Activated CD4-positive, alpha-beta T cell treated with anti-CD3 and anti-CD28 coated beads, Interleukin-2, amount 50 U/mL, for 4 hours (primary cell): ENCODE results near the gene KPNA3.
"Not testable (repeated sequence)": the region's sequence is repeated elsewhere in the genome, so short reads cannot be mapped to it uniquely, and the experiment has no call there.

Experiments
- DNase-seq, 2 experiments: peaks; one replicate each; pipeline ENCODE4 v3.0.0-alpha.2; 2020

Gene KPNA3

DNA sequence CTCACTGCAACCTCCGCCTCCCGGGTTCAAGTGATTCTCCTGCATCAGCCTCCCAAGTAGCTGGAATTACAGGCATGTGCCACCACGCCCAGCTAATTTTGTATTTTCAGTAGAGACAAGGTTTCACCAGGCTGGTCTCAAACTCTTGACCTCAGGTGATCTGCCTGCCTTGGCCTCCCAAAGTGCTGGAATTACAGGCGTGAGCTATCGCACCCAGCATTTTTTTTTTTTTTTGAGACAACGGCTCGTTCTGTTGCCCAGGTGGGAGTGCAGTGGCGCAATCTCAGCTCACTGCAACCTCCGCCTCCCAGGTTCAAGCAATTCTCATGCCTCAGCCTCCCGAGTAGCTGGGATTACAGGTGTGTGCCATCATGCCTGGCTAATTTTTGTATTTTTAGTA is 10.6 kb upstream of the KPNA3 start:
- not testable (repeated sequence) for DNase-seq

DNA sequence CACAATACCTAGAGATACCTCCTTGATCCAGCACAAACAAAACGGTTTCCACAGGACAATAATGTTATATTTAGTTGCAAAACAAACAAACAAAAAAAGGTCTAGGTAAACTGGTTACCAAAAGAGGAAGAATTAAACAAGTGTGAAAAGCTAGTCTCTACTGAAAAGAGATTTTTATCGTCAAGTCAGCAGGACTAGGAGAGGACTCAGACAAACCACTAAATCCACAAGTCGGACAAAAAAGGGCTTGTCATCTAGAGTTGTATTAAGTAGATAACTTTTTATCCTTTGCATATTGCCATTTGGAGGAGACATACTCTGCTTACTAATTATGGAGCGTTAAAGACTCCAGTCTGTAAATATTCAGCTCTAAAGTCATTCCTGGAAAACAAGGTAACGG is 9.9 kb upstream of the KPNA3 start:
- no peak for DNase-seq

DNA sequence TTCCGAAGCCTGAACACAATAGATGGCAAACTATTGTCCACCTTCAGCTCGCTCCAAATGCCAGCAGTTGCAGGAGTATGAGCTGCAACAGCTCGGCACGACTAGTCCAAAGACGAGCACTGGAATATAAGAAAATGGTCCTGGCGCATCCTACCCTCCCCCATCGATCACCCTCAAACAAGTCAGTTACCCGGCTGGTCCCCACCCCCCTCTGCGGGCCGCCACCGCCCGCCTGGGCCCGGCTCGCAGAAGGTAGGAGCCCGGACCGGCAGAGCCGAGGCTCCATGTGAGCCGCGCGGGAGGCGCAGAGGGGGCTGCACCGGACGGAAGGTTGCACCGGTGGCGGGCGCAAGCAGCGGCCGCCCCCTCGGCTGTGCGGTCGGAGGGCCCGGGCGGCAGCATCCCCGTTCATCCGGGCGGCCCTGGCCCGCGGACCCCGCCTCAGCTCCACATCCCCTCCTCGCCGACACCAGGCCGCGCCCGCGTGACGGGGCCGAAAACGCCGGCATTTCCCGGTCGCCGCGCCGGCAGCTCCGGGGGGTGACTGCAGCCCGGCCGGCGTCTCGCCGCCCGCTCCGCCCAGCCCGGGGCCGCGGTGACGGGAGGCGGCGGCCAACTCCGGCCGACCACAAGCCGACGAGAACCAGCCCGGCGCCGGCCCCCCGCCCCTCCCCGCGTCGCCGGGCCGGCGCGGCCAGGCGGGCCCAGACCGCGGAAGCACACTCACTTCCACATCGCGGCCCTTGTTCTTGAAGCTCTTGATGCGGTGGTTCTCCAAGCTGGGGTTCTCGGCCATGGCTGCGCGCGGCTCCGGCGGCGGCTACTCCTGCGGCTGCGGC is 552 bp downstream of the KPNA3 start:
- peak; percentile 24 to 26 for DNase-seq

DNA sequence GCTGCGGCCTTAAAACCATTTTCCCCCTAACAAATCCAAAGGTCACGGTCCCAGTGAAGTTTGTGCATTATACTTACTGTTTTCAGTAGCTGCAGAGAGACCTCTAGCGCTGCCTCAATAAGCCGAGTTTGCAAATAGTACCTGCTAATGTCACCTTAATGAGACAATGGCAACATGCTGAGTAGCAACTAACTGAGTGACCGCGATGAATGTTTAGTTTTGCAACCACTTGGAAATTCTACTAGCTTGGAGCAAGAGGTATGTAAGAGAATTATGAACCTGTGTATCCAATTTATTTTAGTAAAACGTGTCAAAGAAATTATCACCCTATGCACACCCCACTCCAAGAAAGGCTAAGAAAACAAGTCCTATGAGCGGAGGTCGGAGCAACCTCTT is 1.2 kb downstream of the KPNA3 start:
- peak in 1 of 2 experiments; percentile 5 for DNase-seq

DNA sequence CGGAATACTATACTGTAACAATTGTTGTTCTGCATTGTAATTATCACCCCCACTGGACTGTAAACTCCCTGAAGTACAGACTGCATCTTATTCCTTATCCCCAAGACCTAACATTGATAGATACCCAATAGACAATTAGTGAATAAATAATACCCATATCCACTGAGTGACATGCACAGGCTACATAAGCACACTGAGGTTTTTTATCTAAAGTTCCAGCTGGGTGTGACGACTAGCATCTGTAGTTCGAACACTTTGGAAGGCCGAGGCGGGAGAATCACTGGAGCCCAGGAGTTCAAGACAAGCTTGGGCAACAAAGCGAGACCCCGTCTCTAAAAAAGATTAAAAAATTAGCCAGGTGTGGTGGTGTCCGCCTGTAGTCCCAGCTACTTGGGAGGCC is 2.5 kb downstream of the KPNA3 start:
- no peak for DNase-seq

DNA sequence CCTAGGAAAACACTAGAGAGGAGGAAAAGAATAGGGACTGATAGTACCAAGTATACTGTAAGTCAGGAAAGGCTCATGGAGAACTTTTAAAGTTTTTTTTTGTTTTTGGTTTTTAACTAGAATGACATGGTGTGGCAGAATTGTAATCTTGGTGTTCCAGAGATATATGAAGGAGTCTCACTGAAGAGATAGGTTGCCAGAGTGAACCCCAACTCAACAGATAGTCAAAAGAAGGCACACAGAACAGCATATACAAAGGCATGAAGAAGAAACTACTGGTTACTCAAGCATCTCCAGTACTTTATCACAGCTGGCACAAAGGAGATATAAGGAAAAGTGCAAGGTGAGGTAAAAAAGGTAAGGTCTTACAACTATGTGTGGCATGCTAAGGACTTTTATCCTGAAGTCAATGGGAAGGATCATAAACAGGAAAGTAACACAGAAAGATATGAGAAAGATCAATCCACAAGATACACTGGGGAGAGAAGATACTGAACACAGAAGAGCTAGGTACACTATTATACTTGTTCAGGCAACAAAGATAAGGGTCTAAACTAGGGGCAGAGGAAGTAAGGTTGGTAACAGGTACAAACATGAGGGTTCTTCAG is 6.0 kb downstream of the KPNA3 start:
- DNase-seq, result no peak

DNA sequence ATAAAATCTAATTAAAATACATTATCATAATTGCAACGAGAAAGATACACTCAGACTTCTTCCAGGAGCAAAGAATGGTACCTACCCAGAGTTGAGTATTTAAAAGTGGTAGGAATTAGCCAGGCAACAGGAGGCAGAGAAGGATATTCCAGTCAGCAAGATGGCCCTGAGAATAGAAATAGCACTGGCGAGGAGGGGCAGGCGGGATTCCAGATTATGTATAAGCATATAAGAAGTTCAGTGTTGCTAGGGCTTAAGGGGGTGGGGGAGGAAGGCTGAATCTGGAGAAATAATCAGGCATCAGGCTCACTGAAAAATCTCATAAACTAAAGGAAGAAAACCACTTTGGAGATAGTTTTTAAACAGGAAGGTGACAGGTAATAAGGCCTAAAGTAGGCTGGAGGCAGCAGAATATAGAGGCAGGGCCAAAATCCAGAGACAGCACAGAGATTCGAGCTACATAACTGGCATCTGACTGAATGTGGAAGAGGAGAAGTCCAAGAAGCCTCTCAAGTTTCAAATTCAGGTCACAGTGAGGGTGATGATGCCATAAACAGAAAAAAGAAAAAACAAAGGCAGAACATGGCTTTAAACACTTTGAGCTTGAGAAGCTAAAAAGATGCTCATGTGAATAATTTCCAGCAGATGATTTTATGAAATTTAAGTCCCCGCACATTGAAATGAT is 7.5 kb downstream of the KPNA3 start:
- DNase-seq, result no peak

DNA sequence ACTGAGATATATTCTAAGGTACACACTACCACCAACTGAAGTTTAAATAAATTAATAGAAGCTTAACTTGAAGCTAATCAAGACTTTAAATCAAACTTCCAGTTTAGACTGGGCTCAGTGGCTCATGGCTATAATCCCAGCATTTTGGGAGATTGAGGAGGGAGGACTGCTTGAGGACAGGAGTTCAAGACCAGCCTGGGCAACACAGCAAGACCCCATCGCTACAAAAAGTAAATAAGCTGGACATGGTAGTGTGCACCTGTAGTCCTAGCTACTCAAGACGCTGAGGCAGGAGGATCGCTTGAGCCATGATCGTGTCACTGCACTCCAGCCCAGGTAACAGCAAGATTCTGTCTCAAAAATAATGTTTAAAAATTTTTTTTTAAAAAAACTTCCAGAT is 8.6 kb downstream of the KPNA3 start:
- DNase-seq, result no peak

DNA sequence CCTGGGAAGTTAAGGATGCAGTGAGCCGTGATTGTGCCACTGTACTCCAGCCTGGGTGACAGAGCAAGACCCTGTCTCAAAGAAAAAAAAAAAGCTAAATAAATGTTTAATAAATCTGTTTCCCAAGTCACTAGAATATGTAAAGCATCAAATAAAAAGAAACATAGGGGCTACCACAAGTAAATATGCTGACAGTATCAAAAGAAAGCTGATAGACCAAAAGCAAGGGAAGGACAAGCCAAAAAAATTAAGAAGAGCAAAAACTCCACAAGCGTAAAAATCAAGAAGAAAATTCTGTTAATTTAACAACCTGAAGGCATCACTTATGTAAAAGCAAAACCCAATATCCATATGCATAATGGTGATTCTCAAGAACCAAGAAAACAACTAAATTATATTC is 9.7 kb downstream of the KPNA3 start:
- no peak for DNase-seq

DNA sequence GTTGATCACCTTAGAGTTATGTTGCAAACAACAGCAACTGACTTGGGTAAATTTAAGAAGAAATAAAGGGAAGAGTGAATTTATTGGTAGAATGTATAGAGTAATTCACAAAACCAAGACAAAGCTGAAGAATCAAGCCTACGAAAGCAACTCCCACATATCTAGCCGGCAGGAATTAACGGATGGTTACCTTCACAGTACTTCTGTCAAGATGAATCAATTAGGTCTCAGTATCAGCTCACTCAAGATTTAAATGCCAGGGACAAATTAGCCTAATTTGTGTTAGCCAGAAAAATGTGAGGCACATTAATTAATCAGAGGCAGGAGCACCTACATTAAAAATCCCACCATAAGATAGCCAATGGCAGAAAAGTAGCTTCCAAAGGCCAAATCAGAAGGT is 10.7 kb downstream of the KPNA3 start:
- no peak for DNase-seq

DNA sequence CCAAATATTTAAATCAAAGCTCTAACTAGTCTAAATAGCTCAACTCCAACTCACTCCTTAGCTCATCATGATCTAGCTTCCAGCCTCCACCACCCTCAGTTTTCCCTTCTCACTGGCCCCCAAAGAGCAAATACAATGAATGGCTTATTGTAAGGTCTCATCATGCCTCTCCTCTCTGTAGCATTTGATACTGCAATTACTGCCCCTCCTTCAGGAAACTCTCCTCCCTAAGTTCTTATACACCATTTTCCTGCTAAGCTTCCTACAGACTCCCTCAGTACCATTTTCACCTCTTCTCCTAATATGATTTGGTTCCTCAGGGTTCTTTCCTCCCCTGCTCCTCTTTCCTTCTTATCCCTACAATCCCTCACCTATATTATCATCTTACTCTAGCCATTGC is 12.8 kb downstream of the KPNA3 start:
- DNase-seq, result no peak

DNA sequence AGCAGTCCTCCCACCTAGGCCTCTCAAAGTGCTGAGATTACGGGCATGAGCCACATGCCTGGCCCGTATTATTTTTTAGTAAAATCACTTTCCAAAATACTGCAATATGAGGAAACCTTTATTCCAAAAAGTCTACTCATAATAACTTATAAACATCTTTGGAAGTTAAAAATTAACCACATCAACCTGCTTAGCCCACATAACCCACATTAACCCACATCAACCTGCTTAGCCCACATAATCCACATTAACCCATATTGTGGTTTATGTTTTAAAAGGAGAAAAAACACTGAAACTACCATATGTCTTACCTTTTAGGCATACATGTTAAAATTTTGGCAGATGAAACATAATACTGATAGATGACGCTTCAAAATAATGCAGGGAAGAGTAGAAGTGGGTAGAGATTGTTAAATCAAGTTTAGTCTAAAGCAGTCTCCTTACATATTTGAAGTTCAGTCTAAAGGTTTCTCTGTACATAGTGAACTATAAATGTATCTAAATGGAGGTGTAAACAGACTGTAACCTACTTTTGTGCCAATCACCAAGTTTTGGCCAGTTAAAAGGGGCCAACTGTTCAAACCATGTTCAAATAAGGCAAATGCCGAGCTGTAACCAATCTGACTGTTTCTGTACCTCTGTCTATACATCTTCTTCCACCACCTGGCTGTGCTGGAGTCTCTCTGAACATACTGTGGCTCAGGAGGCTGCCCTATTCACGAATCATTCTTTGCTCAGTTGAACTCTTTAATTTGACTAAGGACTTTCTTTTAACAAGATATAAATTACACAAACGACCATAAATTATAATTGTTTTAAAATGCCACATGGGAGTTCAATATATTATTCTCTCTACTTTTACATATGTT is 14.5 kb downstream of the KPNA3 start:
- DNase-seq, result no peak

DNA sequence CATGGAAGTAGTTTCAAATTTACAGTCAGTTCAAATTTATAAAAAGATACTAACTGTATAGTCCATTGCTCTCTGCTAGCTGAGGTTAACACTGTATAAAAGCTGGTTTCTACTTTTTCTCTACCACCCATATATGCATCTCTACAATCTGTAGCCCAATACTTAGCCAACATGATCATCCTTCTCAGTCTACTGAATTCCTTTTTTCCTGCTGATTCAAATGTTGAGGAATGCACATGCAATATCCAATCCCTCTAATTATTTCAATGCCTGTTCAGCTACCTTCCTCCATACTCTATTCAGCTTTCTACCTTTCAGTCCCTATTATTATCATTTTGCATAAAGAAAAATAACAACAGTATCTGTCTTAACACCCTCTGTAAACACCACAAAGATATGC is 15.6 kb downstream of the KPNA3 start:
- DNase-seq, result no peak

DNA sequence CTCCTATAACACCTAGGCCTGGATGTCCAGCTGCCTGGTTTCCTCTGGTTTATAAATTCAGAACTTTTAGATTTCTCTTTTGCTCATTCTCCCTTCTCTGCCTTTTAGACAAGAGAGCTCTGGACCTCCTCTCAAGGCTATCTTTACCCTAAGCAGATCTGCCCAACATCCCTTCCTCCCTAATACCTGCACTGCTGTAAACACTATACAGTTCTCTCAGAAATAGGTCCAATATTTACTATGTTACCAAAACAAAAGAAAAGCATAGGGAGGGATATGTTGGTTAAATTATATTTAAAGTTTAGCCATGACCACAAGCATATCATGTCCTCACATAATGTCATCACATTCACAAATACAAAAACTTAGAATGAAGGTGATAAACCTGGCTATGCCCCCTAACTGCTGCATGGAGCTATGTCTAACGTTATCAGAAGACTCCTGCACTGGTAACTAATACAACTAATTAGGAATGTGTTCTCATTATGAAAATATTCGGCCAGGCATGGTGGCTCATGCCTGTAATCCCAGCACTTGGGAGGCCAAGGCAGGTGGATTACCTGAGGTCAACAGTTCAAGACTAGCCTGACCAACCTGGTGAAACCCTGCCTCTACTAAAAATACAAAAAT is 18.0 kb downstream of the KPNA3 start:
- no peak for DNase-seq

DNA sequence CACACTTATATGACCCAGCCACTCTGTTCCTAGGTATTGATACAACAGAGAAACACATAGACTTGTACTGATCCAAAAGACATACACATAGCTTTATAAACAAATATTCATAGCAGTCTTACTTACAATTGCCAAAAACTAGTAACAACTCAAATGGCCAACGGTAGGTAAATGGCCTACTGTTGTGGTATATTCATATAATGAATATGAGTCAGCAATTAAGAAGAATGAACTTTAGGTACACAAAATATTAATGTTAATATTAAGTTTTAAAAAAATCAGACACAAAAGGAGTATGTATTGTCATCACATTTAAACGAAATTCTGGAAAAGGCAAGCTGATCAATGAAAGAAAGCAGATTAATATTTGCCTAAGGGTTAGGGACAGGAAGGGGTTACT is 19.7 kb downstream of the KPNA3 start:
- no peak for DNase-seq

DNA sequence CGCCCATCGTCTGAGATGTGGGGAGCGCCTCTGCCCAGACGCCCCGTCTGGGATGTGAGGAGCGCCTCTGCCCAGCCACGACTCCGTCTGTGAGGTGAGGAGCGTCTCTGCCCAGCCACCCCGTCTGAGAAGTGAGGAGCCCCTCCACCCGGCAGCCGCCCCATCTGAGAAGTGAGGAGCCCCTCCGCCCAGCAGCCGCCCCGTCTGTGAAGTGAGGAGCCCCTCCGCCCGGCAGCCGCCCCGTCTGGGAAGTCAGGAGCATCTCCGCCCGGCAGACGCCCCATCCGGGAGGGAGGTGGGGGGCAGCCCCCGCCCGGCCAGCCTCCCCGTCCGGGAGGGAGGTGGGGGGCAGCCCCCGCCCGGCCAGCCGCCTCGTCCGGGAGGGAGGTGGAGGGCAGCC is 30.7 kb downstream of the KPNA3 start:
- not testable (repeated sequence) for DNase-seq

DNA sequence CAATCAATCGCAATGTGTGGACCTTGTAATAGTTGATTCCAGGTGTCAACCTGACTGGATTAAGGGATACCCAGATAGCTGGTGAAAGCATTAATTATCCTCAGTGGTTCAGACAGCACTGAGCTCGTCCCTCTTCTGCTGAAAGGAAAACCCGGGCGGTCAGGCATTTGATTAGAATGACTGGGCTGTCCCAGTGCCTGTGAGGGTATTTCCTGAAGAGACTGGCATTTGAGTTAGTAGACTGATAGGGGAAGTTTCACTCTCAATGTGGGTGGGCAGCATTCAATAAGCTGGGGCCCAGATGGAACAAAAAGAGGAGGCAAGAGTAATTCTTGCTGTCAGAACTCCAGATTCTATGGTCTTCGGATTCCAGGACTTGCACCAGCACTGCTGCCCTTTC is 31.9 kb downstream of the KPNA3 start:
- DNase-seq, result no peak

DNA sequence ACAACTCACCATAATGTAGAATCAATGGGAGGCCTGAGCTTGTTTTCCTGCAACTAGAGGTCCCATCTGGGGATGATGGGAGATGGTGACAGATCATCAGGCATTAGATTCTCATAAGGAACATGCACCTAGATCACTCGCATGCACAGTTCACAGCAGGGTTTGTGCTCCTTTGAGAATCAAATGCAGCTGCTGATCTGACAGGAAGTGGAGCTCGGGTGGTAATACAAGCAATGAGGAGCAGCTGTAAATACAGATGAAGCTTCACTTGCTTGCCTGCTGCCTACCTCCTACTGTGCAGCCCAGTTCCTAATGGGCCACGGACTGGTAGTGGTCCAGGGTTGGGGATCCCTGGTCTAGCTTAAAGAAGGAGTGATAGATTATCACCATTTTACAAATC is 33.0 kb downstream of the KPNA3 start:
- DNase-seq, result no peak

DNA sequence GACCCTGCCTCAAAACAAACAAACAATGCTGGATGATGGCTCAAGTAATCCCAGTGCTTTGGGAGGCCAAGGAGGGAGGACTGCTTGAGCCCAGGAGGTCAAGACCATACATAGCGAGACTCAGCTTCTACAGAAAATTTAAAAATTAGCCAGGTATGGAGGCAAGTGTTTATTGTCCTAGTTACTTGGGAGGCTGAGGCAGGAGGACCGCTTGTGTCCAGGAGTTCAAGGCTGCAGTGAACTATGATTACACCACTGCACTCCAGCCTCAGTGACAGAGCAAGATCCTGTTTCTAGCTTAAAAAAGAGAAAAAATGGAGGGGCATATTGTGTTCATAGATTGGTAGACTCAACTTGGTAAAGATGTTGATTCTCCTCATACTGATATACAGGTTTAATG is 36.2 kb downstream of the KPNA3 start:
- no peak for DNase-seq

DNA sequence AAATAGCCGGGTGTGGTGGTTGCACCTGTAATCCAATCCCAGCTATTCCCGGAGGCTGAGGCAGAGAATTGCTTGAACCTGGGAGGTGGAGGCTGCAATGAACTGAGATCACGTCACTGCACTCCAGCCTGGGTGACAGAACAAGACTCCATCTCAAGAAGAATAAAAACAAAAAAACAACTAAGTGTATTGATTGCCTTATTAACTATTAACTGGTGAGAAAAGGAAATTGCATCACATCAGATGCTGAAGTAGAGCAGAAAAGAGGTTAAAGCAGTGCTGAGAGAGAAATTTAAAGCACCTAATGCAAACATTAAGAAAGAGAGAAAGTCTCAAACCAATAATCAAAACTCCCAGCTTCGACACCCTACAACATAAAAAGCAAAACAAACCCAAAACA is 38.3 kb downstream of the KPNA3 start:
- no peak for DNase-seq

DNA sequence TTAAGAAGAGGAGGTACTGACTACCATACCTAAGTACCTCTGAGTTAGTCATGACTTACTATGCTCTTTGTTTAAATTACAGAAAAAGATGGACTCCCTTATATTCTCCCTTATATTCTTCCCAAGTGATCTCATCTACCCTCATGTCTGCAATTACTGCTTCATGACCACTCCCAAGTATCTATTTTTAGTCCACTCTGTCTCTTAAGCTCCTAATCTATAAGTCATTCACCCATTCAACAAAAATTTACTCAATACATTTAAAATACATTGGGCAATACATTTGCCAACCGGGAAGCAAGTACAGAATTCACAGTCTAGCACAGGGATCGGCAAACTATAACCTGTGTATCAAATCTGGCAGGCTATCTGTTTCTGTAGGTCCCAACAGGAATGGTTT is 42.6 kb downstream of the KPNA3 start:
- DNase-seq, result no peak

DNA sequence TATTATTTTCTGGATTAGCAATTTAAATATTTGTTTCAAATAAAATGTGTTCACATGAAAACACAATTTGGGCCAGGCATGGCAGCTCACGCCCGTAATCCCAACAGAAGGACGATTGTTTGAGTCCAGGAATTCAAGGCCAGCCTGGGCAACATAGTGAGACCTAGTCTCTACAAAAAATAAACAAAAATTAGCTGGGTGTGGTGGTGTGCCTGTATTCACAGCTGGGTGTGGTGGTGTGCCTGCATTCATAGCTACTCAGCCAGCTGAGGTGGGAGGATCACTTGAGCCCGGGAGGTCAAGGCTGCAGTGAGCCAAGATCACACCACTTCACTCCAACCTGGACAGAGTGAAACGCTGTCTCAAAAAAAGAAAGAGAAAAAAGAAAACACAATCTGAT is 46.4 kb downstream of the KPNA3 start:
- DNase-seq, result no peak

DNA sequence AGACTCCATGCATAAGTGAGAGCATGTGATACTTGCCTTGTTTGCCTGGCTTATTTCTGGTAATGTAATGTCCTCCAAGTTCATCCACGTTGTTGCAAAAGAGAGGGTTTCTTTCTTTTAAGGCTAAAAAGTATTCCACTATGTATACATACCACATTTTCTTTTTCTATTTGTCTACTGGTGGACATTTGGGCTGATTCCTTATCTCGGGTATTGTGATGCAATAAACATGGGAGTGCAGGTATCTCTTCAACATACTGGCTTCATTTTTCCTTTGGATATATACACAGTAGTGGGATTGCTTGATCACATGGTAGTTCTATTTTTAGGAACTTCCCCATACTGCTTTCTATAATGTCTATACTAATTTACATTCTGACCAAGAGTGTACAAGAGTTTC is 51.6 kb downstream of the KPNA3 start:
- no peak for DNase-seq
